Stimulated activated CD8-positive, alpha-beta memory T cell treated with anti-CD3 and anti-CD28 coated beads, Interleukin-7, amount 100 ng/mL, for 1 hour (primary cell): ENCODE measurements around the gene MSN.

Source experiments
- DNase-seq, 2 donors: peaks; one replicate each; pipeline ENCODE4 v3.0.0-alpha.2; 2020; ENCODE audit warnings: low read depth in 2 of 2

MSN gene

DNA sequence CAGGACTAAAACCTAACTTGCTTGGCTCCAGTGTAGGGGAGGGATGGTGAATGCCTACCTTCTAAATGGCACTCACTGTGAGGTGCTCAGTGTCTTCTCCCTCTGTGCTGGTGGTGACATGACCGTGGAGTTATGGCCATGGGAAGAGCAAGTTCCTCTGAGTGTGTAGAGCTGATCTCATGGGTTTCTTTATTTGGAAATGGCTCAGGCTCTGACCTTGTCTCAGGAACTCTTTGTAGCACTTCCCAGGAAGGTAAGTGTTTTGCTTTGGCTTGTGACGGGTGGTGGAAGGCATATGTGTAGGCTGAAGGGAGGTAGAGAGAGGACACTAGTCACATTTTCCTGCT is 6.4 kb downstream of the MSN start:
- DNase-seq = no peak

DNA sequence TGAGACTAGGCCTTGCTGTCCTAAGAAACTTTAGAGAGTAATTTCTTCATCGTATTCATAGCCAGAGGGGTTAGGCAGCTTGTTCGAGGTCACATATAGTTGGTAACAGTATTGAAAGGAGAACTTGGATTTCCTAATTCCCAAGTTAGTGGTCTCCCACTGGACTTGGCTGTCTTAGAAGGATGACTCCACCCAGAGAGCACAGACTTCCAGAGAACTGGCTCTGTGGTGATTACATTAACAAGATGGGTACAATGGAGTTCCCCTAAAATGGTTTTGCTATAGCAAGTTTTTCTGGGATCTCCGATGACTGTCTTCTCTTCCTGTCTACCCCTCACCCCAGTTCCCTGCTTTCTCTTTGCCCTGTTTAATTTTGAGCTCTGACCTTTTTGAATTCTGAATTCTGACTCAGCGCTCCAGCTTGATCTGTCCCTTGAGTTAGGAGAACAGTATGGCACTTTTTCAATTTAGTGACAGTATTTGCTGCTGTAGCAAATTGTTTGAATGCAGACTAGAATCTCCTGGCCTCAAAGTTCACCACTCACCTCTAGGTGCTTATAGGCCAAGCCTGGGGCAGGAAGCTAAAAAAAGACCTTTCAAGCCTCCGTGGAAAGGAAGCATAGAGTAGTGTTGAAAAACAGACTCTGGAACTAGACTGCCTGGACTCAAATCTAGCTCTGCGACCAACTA is 6.9 kb downstream of the MSN start:
- DNase-seq = no peak

DNA sequence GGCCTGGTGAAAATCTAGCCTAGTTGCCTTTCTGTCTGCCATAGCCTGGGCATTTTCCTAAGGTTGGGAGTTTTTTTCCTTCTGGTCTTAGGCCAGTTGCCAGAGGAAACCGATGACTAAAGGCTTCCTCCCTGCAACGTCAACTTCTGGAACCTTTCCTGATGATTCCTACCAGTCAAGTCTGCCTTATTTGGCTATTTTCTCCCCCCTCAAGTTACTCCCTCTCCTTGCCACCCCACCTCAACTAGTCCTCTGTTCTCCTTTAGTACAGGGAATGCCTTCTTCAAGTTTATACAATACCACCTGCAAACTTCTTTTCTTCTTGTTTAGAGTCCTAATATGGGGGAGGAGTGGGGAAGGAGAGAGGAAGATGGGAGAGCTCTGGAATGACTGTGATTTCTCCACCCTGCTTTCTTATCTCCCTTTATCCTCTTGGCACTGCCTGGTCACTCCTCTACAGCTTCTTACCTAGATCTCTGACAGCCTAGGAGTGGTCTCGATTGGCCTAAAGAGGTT is 10.6 kb downstream of the MSN start:
- no peak for DNase-seq

DNA sequence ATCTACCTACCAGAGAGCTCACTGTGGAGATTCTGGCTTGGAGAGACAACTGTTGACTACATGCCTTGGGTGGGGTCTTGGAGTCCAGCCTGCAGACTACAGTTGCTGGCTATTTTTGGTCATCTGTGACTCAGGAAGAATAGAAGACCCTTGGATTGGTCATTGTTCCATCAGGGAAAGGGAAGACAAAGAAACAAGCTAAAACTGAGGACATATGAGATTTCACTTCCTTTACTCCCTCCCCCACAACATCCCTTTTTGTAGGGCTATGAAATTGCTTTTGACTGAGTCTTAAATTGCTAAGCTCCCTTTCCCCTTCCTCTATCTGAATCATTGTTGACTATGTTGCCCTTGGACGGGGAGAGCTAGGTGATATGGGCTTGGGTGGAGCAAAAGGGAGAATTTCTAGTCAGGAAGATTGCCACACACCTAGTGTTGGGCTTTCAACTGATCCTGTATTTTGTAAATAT is 11.7 kb downstream of the MSN start:
- DNase-seq = no peak

DNA sequence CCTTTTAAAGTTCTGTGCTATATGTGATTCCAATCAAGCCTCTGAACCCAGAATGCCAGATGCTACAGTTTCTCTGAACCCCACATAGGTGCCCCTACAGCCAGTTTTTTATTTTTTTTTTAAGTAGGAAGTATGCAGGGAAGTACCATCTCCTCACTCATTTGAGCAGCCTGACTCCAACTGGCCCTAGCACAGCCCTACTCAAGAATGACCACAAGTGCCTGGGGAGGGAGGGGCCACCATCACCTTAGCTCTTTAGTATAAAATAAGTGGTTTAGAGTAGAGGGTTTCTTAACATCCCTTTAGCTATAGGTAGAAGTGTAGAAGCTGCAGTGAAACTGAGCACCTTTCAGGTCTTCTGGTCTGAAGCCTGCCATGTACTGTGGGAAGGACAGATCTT is 14.4 kb downstream of the MSN start:
- no peak for DNase-seq

DNA sequence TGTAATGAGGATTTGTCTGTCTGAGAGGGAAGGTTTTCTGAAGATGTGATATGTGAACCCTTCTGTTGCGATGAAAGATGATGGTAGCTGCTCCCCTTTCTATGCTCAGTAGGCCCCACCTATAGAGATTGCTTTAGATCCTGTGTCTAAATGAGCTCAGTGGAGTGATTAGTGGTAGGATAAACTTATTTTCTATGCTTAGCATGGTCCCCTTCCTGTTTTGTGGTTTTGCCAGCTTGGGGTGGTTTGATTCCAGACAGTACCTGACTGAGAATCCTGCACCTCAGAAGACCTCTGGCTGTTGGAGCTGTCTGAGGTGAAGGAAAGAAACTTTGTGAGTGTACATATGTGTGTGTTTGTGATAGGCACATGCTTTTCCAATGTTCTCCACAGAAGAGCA is 17.7 kb downstream of the MSN start:
- DNase-seq = no peak

DNA sequence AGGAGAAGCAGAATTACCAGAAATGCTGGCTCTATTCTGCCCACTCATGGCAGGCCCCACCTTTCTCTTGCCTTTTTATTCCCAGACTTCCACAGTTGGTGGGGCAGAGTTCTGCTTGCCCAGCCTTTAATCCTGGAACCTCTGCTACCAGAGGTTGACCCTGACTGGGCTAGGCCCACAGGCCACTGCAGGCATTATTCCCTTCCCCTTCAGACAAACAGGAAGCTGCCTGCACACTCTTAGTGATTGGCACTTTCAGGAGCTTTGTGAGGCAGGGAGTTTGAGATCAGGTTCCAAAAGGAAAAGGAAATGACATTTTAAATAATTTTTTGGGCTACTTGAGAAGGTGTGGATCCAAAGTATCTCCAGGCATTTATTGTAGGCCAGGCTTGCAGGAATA is 18.8 kb downstream of the MSN start:
- DNase-seq = no peak

DNA sequence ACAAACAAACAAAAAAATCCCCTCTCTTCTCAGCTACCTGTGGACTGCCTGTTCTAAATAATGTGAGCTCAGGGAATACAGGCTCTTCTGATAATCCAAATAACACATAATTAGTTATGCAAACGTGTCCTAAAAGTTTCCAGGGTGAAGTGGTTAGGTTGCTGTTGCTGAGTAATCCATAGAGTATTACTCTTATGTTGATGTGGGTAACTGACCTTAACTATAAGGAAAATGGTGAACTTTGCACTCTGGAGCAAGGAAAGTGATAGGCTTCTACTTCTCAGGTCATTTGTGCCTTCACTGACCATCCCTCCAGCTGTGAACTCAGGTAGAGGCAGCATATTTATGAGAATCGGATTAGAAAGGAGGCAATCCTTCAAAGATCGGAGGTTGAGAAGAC is 19.9 kb downstream of the MSN start:
- no peak for DNase-seq

DNA sequence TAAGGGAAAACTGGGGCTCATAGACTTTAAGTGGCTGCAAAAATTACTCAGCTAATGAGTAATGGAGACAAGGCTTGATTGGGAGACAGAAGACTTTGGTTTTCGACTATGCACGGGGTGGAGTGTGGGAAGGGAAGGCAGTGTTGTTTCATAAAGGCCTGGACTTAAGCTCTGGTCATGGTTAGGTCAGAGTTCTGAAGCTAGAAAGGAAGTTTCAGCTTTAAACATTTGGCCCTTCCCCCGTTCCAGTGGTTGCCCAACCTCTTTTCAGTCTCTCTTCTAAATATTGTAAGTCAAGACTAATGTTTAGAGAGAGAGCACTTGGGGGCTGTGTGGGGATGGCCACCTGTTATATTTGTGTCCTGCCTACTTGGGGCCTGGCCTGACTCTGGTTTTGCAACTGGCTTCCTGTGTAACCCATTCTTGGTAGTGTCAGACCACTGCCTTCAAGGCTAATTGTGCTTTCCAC is 21.0 kb downstream of the MSN start:
- no peak for DNase-seq

DNA sequence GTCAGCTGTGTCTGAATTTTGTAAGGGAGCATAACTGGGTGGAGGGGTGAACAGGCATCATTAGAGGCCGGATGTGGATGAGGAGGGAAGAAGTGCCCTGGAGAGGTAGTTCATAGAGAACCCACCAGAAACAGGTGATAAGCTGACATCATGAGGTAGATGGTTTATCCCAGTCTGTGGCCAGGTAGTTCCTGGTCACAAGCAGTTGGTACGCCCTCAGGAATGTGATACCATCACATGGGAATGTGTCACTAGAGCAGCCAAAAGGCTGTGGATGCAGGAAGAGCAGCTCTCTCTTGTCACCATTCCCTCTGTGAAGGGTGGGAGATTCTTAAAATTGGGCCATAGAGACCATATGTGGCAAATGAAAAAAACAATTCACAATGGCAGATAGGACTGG is 21.9 kb downstream of the MSN start:
- no peak for DNase-seq

DNA sequence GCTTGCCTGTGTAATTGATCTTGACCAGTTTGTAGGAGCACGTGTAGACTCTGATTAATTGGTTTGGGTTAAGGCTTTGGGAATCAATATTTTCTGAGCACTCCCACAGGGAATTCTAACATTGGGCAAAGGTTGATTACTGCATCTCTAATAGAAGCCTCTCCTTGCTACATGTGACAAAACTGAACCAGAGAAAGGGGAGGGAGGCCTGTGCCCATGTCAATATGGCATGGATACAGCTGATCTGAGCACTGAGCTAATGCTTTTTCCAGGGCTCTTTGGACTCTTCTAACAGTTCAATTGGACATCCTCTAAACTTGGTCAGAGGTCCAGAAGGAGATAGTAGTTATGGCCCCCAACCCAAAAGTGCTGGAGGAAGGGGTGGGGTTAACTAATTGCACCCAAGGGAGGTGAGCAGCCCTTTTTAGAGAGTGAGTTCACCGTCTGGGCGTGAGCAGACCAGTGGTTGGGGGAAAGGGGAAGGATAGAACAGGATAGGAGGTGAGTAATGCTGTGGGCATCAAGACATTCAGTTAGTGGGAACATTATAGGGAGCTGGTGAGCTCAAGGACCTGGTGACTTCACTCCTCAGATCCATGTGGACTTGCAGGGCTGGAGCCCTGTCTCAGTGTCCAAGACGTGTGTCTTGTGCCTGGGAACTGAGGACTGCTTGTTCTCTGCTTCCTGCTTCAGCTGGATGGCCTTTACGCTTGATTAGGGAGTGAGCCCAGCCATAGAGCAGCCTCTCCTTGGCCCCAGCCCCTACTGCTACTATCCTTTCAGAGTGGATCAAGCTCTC is 22.8 kb downstream of the MSN start:
- no peak for DNase-seq

DNA sequence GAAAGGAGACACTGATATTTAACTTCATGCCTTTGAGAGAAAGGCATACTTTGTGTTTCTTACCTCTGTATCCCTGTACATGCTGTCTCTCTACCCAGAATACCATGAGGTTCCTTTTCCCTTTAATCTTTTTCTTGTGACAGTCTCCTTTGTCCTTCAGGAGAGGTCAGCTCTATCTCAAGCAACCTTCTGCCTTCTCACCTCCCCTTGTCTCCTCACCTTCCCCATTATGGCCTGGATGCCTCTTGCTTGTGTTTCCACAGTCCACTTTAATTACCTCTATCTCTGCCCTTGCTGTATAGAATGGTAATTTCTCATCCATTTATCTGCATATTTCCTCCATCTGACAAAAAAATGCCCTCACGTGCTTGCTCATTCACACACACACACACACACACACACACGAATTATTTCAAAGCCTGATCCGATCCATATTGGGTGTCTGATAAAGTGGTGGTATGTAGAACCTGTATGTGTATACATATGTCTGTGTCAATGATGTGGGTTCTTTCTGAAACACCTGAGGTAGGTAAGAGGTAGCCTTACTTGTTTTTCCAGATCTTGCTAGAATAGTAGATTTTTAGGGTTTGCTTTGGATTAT is 28.5 kb downstream of the MSN start:
- no peak for DNase-seq

DNA sequence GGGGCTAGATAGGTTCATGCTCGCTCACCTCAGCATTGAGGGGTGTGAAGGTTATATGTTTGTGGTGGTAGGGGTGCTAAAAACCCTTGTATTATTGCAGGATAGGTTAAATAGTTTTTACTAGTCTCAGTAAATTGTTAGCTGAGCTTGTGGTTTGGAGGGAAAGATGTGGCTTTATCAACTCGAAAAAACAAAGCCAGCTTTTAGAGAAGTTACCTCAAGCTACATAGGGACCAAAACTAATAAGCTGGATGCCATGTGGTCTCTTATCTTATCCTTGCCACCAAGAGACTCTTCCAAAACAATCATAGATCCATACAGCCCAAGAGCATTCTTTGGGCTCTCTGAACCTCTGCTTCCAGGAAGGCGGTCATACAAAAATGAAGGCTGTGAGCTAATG is 29.2 kb downstream of the MSN start:
- DNase-seq = no peak

DNA sequence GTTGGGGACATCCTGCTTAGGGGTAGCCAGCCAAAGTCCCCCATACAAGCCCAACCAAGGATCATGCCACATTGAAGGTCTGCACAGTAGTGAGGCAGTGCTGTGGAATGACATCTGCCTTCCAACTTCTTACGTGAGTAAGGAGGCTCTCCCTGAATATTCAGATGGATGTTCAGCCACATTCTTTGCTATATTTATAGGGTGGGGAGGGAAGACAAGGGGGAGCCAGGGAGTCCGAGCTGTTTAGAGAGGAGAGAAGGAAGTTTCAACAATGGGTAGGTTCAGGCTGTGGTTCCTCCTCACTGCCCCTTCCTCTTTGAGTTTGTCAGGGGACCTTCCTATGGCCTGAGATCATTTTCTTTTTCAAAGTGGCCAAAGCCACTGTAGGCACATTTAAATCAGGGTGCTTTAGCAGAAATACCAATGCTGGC is 29.8 kb downstream of the MSN start:
- no peak for DNase-seq

DNA sequence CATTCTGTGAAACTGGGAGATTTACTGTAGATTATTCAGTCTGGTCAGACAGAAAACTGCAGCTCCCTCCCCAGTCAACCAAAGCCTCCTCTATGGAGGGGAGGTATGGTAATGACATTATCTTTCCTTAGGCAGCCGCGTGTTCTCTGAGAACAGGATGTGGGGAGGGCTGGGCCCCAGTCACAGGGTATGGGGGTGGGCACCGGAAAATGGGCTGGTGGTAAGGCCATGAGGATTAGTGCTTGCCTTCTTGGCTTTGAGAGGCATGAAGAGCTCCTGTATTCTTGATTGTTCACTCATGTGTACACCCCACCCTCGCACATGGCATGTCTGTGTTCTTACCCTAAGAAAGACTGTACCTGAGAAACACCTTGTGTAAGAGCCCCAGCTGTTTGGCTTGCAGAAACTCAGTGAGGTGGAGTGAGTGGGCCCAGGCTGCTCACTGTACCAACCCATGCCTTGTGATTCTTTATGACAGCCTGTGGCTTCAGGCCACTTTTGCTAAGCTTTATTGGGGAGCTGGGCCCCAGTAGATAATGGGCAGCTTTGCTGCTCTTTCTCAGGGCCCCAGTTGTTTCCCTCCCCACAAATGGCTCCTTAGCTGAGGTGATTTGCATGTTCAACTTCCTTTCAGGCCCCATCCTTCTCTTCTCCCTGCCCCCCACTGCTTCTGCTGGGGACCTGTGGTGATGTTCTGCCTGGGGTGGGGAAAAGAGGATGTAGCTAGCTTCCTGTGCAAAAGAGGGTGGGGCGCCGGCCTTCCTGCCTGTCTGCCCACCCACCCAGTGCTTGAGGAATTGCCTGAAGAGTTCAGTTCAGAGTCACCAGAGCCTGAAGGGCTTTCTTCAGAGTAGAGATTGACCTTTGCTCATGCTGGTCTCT is 30.7 kb downstream of the MSN start:
- peak; percentile 35 to 55 for DNase-seq

DNA sequence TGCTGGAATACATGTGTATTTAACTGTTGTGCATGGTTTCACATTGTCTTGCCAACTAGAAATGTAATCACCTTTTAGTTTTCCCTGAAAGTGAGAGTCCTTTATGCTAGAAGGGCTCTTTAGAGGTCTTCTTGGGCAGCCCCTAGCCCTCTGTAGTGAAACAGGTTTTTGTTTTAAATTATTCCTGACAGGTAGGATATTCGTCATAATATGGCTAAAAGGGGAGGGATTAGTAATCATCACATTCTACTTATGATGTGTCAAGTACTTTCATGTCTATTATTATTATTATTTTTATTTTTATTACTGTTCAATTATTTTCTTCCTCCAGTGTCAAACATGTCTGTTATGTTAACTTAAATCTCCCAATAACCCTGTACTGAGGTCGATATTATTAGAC is 35.5 kb downstream of the MSN start:
- DNase-seq = no peak

DNA sequence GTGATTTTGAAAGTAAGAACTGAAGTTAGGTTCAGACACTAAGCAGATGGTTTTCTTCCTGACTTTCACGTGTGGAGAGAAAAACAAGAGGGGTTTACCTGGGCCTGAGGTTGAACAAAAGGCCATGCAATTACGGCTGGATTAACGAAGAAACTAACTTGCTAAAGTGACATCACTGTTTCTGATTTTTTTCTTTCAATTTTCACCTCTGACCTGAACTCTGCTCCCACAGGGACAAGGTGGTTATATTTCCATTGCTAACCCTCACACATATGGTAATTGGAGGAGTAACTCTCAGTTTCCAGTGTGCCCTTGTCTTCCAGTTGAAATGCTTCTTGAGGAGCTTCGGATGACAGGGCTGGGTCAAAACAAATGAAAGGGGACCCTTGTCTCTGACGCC is 38.0 kb downstream of the MSN start:
- DNase-seq = no peak

DNA sequence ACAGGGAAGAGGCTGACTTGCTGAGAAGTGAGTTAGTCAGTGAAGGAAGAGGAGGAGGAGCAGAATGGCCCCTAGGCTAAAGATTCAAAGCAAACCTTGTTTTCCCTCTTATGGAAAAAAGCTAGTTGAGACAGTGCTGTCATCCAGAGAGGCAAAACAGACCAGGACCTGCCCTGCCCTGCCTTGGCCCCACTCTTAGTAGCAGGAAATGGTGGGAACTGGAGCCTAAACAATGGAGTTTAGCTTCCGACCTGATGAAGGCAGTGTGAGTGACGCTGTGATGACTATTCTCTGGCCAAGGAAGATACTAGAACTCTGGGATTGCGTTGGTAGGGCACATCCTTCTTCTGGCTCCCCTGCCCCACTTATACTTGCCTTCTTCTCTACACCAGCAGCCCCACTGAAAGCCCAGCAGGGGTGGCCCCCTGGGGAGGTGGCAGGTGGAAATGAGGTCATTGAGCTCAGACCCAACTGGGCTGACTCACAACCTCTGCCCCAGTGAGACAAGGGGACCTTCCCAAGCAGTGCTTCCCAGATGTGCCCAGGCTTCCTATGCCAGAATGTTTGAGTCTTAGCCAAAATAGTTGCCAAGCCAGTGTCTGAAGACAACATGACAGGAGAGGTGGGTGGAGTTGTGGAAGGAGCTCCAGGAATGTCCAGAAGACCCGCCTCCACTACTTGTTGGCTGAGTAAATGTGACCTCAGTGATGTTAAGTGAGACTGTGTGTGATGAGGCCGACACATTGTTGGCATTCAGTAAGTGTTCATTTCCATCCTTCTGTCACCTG is 38.8 kb downstream of the MSN start:
- no peak for DNase-seq

DNA sequence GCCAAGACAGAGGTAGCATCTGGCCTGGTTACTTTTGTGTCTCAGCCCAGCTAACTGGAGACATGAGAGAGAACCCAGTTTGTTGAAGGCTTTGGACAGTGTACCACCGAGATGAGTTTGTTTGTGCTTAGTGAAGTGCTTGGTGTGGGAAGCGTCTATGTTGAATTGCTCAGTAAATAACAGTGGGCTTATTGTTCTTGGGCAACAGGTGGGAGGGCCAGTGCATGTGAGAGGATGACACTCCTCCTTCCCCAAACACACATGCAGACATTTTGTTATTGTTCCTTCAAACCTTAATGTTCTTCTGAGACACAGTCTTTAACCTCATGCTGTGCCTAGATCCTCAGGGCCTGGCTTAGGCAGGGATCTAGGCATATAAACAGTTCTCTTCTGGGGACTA is 39.7 kb downstream of the MSN start:
- no peak for DNase-seq

DNA sequence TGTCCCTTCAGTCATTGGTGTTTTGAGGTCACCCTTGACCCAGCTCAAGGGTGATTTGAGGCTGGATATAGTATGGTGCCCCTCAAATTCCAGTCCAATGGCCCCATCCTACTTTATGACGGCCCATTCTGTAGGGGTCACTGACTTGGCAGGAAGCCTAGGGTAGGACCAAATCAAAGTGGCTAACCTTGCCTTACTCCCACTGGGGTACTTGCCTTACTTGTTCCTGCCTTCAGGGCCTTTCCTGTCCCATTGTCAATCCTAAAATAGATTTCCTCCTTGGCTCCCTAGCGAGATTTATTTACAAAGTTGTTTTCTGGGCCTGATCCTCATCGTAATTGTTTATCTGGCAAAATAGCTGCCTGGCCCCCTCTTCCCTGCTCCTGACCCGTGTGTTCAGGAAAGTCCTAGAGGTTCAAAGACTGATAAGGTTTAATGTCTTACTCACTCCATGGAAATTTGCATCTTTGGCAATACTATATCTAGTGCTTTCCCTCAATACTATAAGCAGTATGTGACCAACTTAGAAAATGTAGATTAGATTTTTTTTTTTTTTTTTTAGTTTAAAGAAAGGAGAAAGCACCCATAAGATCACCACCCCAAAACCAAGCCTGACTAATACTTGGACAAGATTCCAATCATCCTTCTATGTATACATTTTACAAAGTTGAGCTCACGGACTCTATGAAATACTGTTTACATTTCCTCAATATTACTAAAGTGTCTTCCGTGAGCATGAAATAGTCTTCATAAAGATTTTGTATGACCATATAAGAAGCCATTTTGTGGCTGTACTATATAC is 44.8 kb downstream of the MSN start:
- no peak for DNase-seq
